ENCODE measurements around the gene STAT2.

DNA sequence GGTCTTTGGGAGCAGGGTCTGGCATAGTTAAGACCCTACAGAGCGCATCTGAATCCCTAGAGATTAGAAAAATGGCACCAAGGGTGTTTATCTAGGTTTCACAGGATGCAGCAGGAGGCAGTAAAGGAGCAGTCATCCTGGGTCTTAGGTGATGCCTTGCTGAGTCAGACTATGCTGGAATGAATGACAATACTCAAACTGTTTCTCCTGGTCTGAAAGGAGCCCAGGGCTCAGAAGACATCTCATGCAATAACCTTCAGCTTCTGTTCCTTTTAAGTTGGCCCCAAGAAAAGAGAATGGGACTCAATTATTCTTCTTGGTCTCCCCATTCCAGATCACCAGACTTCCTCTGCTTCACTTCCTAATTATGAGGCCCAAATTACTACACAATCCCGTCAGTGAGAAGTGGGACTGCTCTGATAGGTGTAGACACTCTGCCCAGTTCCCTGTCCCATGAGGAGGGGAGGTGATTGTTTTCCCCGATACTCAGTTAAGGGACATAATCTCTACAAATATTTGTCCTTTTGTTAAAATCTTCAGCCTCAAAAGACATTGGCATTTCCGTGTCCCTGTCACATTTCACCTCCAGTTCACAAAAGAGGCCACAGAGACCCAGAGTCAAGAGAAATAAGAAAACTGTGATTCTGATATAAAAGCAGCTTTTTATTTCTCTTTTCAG is 17.5 kb upstream of the STAT2 start:
- no peak for TF ChIP-seq ZNF644 (CRISPR knock-in tag; IDR thresholded peaks at IDR 0.05; ENCODE audit: low read depth)
- TF ChIP-seq SOX13 (IDR thresholded peaks at IDR 0.05) = no peak
- TF ChIP-seq SOX13 (CRISPR knock-in tag; conservative IDR thresholded peaks at IDR 0.05 in 1 of 2, IDR thresholded peaks at IDR 0.05 in 1 of 2) = no peak
- TF ChIP-seq SIN3A (IDR thresholded peaks at IDR 0.05; ENCODE audit: borderline replicate concordance, low read depth, low read length) = no peak
- peak; percentile 48; the same call in 1 of the 2 replicates for TF ChIP-seq SMC3 (IDR thresholded peaks at IDR 0.05; ENCODE audit: low read length)
- no peak for TF ChIP-seq FOXO1 (CRISPR knock-in tag; IDR thresholded peaks at IDR 0.05)
- TF ChIP-seq, protein P1, sequence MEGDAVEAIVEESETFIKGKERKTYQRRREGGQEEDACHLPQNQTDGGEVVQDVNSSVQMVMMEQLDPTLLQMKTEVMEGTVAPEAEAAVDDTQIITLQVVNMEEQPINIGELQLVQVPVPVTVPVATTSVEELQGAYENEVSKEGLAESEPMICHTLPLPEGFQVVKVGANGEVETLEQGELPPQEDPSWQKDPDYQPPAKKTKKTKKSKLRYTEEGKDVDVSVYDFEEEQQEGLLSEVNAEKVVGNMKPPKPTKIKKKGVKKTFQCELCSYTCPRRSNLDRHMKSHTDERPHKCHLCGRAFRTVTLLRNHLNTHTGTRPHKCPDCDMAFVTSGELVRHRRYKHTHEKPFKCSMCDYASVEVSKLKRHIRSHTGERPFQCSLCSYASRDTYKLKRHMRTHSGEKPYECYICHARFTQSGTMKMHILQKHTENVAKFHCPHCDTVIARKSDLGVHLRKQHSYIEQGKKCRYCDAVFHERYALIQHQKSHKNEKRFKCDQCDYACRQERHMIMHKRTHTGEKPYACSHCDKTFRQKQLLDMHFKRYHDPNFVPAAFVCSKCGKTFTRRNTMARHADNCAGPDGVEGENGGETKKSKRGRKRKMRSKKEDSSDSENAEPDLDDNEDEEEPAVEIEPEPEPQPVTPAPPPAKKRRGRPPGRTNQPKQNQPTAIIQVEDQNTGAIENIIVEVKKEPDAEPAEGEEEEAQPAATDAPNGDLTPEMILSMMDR (CRISPR knock-in tag; IDR thresholded peaks at IDR 0.05) = peak; percentile 57
- no peak for TF ChIP-seq NFE2L1 (CRISPR knock-in tag; IDR thresholded peaks at IDR 0.05; ENCODE audit: borderline replicate concordance)
- no peak for TF ChIP-seq MATR3 (CRISPR knock-in tag; IDR thresholded peaks at IDR 0.05)
- no peak for TF ChIP-seq CBX2 (IDR thresholded peaks at IDR 0.05; ENCODE audit: low read depth, low read length)
- TF ChIP-seq CBX2 (CRISPR knock-in tag; IDR thresholded peaks at IDR 0.05; ENCODE audit: low read depth) = no peak
- TF ChIP-seq GTF2F1 (IDR thresholded peaks at IDR 0.05; ENCODE audit: low read length) = no peak
- TF ChIP-seq TAF15 (IDR thresholded peaks at IDR 0.05; ENCODE audit: low read depth, low read length, poor library complexity, severe bottlenecking) = no peak
- TF ChIP-seq JUN (CRISPR knock-in tag; IDR thresholded peaks at IDR 0.05) = no peak
